GM21825 (cell line): ENCODE data around the gene RPS15.
"Not testable (repeated sequence)": the region's sequence is repeated elsewhere in the genome, so short reads cannot be mapped to it uniquely, and the experiment has no call there.

ENCODE experiments used
- ATAC-seq: cut with Tn5 transposase; IDR thresholded peaks from one replicate; pipeline ENCODE4 v1.9.1; 2021; ENCODE audit warnings: mild to moderate bottlenecking, moderate library complexity; ENCODE audit not compliant: unreplicated experiment

RPS15 gene

DNA sequence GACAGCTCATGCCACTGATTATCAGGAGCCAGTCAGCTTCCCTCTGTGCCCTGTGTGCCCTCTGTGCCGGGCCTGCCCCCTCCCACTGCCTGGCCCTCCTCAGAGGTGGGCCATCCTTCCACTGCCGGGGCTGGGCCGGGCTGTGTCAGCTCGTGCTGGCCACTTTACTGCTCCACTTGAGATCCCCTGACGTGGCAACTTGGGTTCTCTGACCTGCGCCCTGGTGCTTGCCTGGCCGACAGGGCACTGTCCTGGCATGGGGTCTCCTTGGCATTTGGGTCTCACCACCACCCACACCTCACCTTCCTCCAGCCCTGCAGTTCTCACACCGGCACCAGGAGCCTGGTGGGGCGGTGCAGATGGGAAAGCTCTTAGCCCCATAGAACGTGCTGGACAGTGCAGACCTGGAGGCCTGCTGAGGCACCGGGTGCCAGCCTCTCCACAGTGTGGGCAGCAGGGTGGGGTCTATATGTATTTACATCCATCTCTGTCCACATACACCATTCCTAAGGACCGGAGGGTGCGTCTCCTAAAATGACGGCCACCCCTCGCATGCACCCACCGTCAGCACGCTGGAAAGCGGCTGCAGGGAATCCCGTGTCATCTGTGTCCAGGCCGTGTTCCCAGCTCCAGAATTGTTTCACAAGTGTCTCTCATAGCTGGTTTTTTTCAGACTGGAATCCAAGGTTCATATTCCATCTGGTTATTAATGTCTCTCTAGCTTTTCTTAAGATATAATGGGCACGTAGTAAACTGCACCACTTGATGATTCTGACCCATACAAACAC is 19.1 kb upstream of the RPS15 start:
- ATAC-seq = no peak

DNA sequence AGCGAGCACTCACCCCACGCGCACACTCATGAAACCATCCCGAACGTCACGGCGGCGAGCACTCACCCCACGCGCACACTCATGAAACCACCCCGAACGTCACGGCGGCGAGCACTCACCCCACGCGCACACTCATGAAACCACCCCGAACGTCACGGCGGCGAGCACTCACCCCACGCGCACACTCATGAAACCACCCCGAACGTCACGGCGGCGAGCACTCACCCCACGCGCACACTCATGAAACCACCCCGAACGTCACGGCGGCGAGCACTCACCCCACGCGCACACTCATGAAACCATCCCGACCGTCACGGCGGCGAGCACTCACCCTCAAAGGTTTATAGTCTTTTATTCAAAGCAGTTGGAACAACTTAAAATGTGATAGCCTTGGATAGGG is 18.1 kb upstream of the RPS15 start:
- not testable (repeated sequence) for ATAC-seq

DNA sequence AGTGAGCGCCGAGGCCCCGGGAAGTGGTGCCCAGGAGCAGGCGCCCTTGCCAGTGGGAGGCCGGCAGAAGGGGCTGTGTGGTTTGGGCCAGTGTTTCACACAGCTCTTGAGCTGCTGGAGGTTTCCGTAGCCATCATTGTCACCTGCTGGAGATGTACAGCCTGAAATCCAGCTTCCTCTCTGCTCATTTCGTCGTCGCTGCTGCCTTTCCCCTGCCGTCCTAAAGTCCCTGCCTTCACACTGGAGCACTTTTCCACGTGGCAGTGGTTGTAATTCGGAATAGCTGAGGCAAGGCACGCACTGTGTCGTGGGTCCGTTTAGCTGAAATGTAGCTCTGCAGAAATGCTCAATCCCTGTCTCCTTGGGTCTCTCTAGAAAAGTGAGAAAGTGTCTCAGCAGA is 17.6 kb upstream of the RPS15 start:
- ATAC-seq = no peak

DNA sequence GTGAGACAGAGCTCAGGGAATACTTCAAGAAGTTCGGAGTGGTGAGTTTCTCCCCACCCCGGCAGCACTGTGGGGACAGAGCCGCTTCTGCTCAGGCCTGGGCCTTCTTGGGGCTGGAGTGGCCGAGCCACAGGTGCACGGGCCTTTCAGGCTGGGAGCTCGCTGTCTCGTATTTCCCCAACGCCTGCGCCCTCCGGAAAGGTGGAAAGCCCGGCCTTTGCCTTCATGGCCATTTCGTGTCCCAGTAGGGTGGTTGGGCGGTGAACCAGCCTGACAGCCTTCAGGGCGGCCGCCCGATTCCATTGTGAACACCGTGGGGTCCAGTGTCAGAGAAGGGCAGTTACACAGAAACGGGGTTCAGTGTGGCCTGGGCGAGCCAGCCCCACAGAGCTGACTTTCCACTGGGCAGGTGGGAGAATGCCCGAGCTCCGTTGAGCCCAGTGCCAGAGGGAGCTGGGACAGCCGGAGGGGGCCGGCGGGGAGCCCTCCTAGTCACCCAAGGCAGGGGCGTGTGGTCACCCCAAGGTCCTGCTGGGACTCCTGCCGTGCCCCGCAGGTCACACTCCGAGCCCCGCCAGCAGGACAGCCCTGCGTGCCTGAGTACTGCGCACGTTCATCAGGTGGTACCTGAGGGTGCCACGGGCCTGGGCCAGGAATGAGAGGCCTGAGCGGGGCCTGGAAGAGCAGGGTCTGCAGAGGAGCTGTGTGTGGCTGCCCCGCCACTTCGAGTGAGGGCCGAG is 16.8 kb upstream of the RPS15 start:
- ATAC-seq = no peak

GRCh38 chr19:1421958-1422305 is 16.3 kb upstream of the RPS15 start:
- ATAC-seq = no peak

GRCh38 chr19:1422360-1422759 is 15.8 kb upstream of the RPS15 start:
- ATAC-seq = no peak

DNA sequence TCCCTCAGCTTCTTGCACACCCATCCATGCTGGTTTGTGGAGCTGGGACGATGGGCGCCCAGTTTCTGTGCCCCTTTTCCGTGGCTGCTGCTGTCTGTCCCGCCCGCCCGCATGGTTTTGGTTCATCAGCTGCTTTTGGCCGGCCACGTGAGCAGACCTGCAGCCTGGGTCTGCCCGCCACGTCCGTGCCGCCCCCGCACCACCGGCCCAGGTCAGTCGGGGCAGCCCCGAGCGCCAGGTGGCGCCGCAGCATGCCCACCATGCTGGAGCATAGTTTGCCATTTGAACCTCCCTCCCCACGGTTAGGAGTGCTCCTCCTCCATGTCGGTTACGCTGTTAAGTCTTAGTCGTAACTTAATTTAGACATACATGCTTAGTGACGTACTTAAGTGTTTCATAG is 15.3 kb upstream of the RPS15 start:
- no peak for ATAC-seq

- ATAC-seq = no peak
Measured at GRCh38 chr19:1423436-1424191, 14.6 kb upstream of the RPS15 start.

DNA sequence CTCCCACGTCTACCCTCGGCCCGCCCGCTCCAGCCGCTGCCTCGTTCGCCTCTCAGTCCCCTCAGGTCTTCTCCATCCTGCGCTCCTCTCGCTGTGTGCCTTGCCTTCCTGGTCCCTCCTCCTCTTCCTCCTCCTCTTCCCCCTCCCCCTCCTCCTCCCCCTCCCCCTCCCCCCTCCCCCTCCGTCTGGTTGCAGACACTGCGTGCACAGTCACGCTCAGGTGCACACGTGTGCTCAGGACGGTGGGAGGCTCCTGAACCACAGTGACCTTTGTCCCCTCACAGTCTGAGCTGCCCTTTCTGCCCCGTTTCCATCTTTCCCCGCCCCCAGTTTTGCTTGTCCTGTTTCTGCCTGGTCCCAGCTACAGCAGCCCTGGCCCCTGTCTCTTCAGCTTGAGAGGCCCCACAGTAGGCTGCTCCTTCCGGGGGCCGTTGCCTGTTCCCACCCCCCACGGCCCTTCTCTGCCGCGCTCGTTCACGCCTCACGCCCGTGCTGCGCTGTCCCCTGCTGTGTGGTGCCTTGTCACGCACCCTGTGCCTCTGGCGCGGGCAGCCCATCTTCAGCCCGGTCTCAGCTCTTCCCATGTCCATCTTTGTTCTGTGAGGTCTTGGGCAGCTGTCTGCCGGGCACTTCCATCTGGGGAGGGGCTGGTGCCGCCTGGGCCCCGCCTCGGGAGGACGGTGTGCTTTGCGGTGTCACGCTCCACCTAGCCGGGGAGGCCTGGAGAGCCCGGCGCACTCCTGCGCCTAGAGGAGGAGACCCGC is 13.8 kb upstream of the RPS15 start:
- ATAC-seq = no peak

- ATAC-seq = no peak
Measured at GRCh38 chr19:1425102-1425837, 12.9 kb upstream of the RPS15 start.

GRCh38 chr19:1425902-1426301 is 12.3 kb upstream of the RPS15 start:
- no peak for ATAC-seq

- no peak for ATAC-seq
Measured at GRCh38 chr19:1426736-1427135, 11.5 kb upstream of the RPS15 start.

DNA sequence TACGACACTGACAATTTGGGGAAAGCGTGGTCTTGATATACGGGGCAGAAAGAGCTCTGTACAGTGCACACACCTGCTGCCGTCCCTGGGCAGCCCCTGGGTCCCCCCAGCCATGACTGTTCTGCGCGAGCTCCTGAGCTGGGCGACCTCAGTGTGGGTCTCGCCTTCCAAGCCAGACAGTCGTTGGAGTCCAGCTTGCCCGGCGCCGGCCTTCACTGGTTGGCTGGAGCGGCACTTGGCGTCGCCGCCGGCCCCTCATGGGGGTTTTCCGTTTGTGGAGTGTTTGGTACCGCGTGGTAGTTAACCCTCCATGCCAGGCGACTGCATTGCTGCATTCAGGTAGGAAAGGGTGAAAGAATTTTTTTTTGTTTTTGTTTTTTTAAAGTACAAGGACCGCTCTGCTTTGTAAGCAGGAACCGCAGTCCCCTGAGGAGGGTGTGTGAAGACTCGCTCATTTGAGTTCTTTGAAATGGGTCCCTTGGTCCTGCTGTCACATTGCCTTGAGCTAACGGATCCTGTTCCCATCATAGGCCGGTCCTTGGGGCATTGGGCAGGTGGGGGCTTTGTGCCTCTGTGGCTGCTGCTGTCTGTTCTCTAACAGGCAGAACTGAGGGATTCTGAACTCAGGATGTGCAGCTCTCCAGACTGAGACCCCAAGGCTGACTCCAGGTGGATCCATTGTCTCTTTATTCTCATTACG is 10.8 kb upstream of the RPS15 start:
- ATAC-seq = no peak

- no peak for ATAC-seq
Measured at GRCh38 chr19:1428738-1429391, 9.3 kb upstream of the RPS15 start.

DNA sequence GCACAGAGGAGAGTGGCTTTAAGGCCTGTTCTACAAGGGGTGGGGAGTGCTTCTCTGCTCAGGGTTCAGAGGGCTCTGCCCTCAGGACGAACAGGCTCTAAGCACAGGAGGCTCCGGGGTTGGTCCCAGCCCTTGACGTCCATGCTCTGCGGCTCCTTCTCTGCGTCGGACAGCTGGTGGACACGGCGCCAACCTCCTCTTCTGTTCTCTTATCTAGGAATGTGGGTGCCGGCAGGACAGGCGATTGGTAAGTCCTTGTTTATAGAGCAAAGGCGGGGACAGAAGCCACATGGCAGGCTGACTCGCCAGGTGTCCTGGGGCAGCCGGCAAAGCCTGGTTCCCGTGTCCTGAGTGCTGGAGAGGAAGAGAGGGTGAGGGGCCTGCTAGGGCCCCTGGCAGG is 8.4 kb upstream of the RPS15 start:
- no peak for ATAC-seq

DNA sequence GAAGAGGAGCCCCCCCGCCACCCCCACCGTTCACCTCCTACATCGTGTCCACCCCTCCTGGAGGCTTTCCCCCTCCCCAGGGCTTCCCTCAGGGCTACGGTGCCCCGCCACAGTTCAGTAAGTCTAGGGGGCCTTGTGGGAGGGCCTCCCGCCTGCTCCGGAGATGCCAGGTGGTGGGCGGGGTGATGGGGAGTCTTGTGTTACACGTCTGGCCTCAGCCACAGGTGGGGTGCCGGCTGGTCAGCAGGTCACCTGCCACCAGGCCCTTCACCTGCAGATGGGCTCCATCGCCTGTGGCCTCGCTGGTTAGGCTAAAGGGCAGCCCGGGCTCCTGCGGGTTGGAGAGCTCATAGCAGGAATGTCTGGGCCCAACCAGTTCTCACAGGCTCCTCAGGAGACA is 8.0 kb upstream of the RPS15 start:
- no peak for ATAC-seq

- no peak for ATAC-seq
Measured at GRCh38 chr19:1431759-1432506, 6.3 kb upstream of the RPS15 start.

- ATAC-seq = no peak
Measured at GRCh38 chr19:1432507-1432887, 5.7 kb upstream of the RPS15 start.
